Activated T-helper 9 cell treated with anti-CD3 and anti-CD28 coated beads, Interleukin-2, amount 50 U/mL, for 16 hours (primary cell): ENCODE measurements around the gene DRAM1.

Experiments
- DNase-seq: peaks from one replicate; pipeline ENCODE4 v3.0.0-alpha.2; 2020; ENCODE audit warnings: low read depth

Gene DRAM1

GRCh38 chr12:101941306-101942249 lies 64.2 kb downstream of the DRAM1 start:
- DNase-seq, result no peak

- DNase-seq, result no peak
These were observed 64.8 kb downstream of the DRAM1 start for GRCh38 chr12:101942250-101942605.

- DNase-seq, result no peak
These were observed 68.2 kb downstream of the DRAM1 start for GRCh38 chr12:101945369-101946232.

GRCh38 chr12:101946233-101946611 lies 68.8 kb downstream of the DRAM1 start:
- no peak for DNase-seq

- DNase-seq, result no peak
These were observed 69.9 kb downstream of the DRAM1 start for GRCh38 chr12:101947316-101947715.

- no peak for DNase-seq
These were observed 71.0 kb downstream of the DRAM1 start for GRCh38 chr12:101948365-101948764.

GRCh38 chr12:101951002-101951670 lies 73.8 kb downstream of the DRAM1 start:
- no peak for DNase-seq

- DNase-seq, result no peak
These were observed 76.7 kb downstream of the DRAM1 start for GRCh38 chr12:101954113-101954512.

GRCh38 chr12:101954676-101955075 lies 77.3 kb downstream of the DRAM1 start:
- no peak for DNase-seq

- no peak for DNase-seq
These were observed 80.0 kb downstream of the DRAM1 start for GRCh38 chr12:101957252-101957959.

GRCh38 chr12:101959607-101960006 lies 82.2 kb downstream of the DRAM1 start:
- no peak for DNase-seq

GRCh38 chr12:101962486-101962885 lies 85.1 kb downstream of the DRAM1 start:
- no peak for DNase-seq

GRCh38 chr12:101963697-101964096 lies 86.3 kb downstream of the DRAM1 start:
- no peak for DNase-seq

GRCh38 chr12:101966496-101966895 lies 89.1 kb downstream of the DRAM1 start:
- no peak for DNase-seq

- DNase-seq, result no peak
These were observed 90.1 kb downstream of the DRAM1 start for GRCh38 chr12:101967506-101967905.

- DNase-seq, result no peak
These were observed 91.4 kb downstream of the DRAM1 start for GRCh38 chr12:101968770-101969169.
